Ovary (tissue), 9 donors: Measurements from ENCODE around the gene MACROH2A2. TPM values are rescaled to one million over a fixed set of nuclear protein-coding genes. Genes with fewer than 3 reads are reported as not detected.

ENCODE experiments used
- DNase-seq, 5 donors: peaks; one replicate each; pipeline ENCODE4 v3.0.0-alpha.2; 2019 to 2020
- H3K27ac ChIP-seq, 2 donors: fragments of 200-600 bp; one replicate each; pipeline versions ENCODE4 v1.5.1 to v1.8.0; 2019 to 2022
- H3K27me3 ChIP-seq: fragments of 200-600 bp; one replicate; pipeline ENCODE4 v1.8.0; 2022
- H3K36me3 ChIP-seq: fragments of 200-600 bp; sonication (generic); one replicate; pipeline ENCODE4 v1.5.1; 2019
- H3K4me1 ChIP-seq: one replicate; pipeline ENCODE4 v1.8.1; 2013; ENCODE audit warnings: mild to moderate bottlenecking, moderate library complexity; ENCODE audit not compliant: insufficient read depth
- H3K4me3 ChIP-seq: fragments of 200-600 bp; sonication (generic); one replicate; pipeline ENCODE4 v1.5.1; 2017
- H3K9me3 ChIP-seq, 2 donors: fragments of 200-600 bp in 1 of 2; sonication (generic) in 1 of 2; one replicate each; pipeline versions ENCODE4 v1.5.1 to v1.8.1; 2013 to 2019; ENCODE audit warnings: mild to moderate bottlenecking in 1 of 2, moderate library complexity in 1 of 2
- EP300 ChIP-seq: sonication (generic); formaldehyde crosslinking; IDR thresholded peaks from one replicate; pipeline ENCODE4 v1.6.1; 2017; ENCODE audit warnings: antibody characterized with exemption
- POLR2A ChIP-seq: fragments of 450-650 bp; IDR thresholded peaks from one replicate; pipeline ENCODE4 v1.6.1; 2017; ENCODE audit warnings: antibody characterized with exemption, mild to moderate bottlenecking, moderate library complexity
- WGBS, 3 donors: extraction: QIAGEN DNeasy Blood & Tissue Kit in 1 of 3; methylation state at CpG; one replicate each; pipeline versions ENCODE4 v1.1.5 to v1.1.7; 2013 to 2017; 5-methylcytosine and 5-hydroxymethylcytosine counted together
- intact Hi-C, 4 donors: fragments of 100-400 bp; cut with DNase I; formaldehyde crosslinking; loops; one replicate each; pipeline versions ENCODE4 v1.11.0 to v1.15.1; 2022 to 2023
- polyA plus RNA-seq, 2 donors: library from polyadenylated mRNA; stranded (reverse); fragments of 200-250 nt in 1 of 2; fragments of 350-450 nt in 1 of 2; fragmentation: Illumina TruSeq in 1 of 2; extraction: RNeasy Lipid Tissue Mini Kit (QIAGEN cat#74804) in 1 of 2; gene quantifications; one replicate each; pipeline ENCODE4 v1.2.3, GENCODE V29; 2013 to 2014
- total RNA-seq, 7 donors: library from RNA; depleted of rRNA in 2 of 7; stranded (reverse); fragments of >200 nt in 2 of 7; fragmentation: NEBNext Ultra II Directional in 3 of 7; extraction: Animal tissue kit (Norgen Biotek cat#: 25700) in 3 of 7; gene quantifications; one replicate each; pipeline versions ENCODE4 v1.1.0 to v1.2.4, GENCODE V29; 2016 to 2023
- TF ChIP-seq, protein P1 (sequence below), 3 donors: fragments of 450-650 bp in 2 of 3; fragments of 200-600 bp in 1 of 3; IDR thresholded peaks; one replicate each; pipeline versions ENCODE4 v1.5.1 to v1.8.0; 2016 to 2022; ENCODE audit warnings: antibody characterized with exemption in 3 of 3, mild to moderate bottlenecking in 1 of 3
- donor health status: DM: no; HTN: no; CAD: no; lungs with moderate emphysema.
- donor health status: DM: no; HTN: no; CAD: no.
- donor health status: Bipolar disorder and iron deficiency.
- donor health status: DM: yes; HTN: yes; CAD: no.
- donor health status: DM: no; HTN: no; CAD: no.
- donor health status: DM: yes; HTN: yes; CAD: no.

Gene MACROH2A2
- total and polyA plus RNA-seq, 9 donors: 6.3 to 24.6 (median 19.3) TPM

DNA sequence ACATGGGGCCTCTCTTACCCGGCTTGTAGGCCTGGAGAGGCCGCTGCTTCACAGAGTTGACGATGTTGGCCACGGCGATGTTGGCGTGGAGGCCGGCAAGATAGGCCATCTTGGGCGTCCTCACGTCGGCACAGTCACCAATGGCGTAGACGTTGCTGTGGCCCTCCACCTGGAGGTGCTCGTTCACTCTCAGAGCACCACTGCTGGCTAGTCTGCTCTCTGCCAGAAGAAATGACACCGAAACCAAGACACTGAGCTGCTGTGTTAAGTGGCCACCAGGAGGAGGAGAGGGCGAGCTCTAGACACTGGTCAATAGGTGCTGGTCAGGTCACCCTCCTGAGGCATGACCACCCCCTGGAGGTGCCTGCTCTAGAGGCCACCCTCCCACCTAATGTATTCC, 62.3 kb downstream of the MACROH2A2 start:
- no peak overlapping the region for H3K27ac ChIP-seq
- 84 to 96% (median 90%) methylated on average over 15 of the region's 15 CpGs for WGBS, 3 donors
- H3K4me3 ChIP-seq: no peak overlapping the region
- no peaks in the 10 kb centered on the region for H3K4me1 ChIP-seq
- TF ChIP-seq, protein P1, sequence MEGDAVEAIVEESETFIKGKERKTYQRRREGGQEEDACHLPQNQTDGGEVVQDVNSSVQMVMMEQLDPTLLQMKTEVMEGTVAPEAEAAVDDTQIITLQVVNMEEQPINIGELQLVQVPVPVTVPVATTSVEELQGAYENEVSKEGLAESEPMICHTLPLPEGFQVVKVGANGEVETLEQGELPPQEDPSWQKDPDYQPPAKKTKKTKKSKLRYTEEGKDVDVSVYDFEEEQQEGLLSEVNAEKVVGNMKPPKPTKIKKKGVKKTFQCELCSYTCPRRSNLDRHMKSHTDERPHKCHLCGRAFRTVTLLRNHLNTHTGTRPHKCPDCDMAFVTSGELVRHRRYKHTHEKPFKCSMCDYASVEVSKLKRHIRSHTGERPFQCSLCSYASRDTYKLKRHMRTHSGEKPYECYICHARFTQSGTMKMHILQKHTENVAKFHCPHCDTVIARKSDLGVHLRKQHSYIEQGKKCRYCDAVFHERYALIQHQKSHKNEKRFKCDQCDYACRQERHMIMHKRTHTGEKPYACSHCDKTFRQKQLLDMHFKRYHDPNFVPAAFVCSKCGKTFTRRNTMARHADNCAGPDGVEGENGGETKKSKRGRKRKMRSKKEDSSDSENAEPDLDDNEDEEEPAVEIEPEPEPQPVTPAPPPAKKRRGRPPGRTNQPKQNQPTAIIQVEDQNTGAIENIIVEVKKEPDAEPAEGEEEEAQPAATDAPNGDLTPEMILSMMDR (IDR thresholded peaks at IDR 0.05): no peak
- TF ChIP-seq EP300 (no peak), POLR2A (no peak)
- intact Hi-C loops: no loop called here
- DNase-seq: peak in 1 of 5 donors; percentile 13
- no peaks in the 10 kb centered on the region for H3K27me3 ChIP-seq
- no peaks in the 10 kb centered on the region for H3K9me3 ChIP-seq
- no peaks in the 10 kb centered on the region for H3K36me3 ChIP-seq

DNA sequence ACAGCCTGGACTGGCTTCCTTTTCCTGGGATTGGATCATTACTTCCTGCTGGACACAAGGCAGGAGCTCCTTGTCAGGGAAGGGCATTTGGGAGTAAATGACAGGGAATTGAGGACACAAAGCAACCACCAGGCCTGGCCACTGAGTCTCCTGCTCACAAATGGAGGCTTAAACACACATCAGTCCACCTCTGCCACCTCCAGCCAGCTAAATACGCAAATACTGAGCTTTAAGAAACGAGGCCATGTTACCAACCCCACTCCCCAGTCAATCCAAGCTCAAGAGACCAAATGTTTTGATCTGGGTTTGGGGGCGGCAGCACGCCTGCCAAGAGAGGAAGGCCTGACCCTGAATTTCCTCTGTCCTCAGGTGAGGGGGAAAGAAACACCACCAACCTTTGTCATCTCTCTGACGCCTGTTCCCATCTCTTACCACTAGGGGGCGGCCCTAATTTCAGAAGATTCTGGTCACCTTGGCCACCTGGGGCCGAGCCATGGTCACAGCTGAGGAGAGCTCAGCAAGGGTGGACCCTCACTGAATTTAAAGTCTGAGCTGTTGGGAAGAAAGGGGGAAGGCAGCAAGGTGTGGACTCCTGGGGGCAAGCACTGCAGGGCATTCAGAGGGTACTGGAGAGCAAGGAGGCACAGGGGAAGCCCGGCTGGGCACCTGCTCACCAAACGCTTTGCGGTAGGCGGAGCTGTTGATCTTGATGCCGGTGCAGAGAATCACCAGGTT, 63.5 kb downstream of the MACROH2A2 start:
- Histone ChIP-seq H3K4me3 (no peak overlapping the region), H3K9me3 (no peaks in the 10 kb centered on the region), H3K27me3 (no peaks in the 10 kb centered on the region), H3K36me3 (no peaks in the 10 kb centered on the region), H3K27ac (no peak overlapping the region), H3K4me1 (no peaks in the 10 kb centered on the region)
- no peak for TF ChIP-seq POLR2A
- TF ChIP-seq, protein P1 (IDR thresholded peaks at IDR 0.05): peak; percentile 61 to 79 (median 76)
- intact Hi-C loops: loop anchor here in 1 of 4 donors (2.0 kb wide), 1 partner anchor 31 kb away; the partner anchor contains the start of gene TYSND1
- DNase-seq: peak; percentile 37 to 65 (median 54)
- 54 to 56% (median 55%) methylated on average over 12 of the region's 12 CpGs for WGBS, 3 donors

- TF ChIP-seq, protein P1 (IDR thresholded peaks at IDR 0.05): no peak
- TF ChIP-seq POLR2A (no peak), EP300 (no peak)
- Histone ChIP-seq H3K9me3 (no peaks in the 10 kb centered on the region), H3K4me3 (no peak overlapping the region), H3K27ac (no peak overlapping the region), H3K4me1 (no peaks in the 10 kb centered on the region), H3K36me3 (no peaks in the 10 kb centered on the region), H3K27me3 (no peaks in the 10 kb centered on the region)
- DNase-seq: no peak
- 68 to 81% (median 74%) methylated on average over 8 to 10 of the region's 10 CpGs for WGBS, 3 donors
- intact Hi-C loops: loop anchor here in 1 of 4 donors (2.0 kb wide), 1 partner anchor 29 kb away; the partner anchor contains the start of gene TYSND1
These were observed 65.0 kb downstream of the MACROH2A2 start for GRCh38 chr10:70117646-70118045.

GRCh38 chr10:70118196-70118595, 65.5 kb downstream of the MACROH2A2 start:
- H3K9me3 ChIP-seq: no peaks in the 10 kb centered on the region
- 88 to 93% (median 90%) methylated on average over 3 of the region's 3 CpGs for WGBS, 3 donors
- TF ChIP-seq EP300: no peak
- TF ChIP-seq, protein P1 (IDR thresholded peaks at IDR 0.05): no peak
- no peak for TF ChIP-seq POLR2A
- no peaks in the 10 kb centered on the region for H3K4me1 ChIP-seq
- no peak for DNase-seq
- intact Hi-C loops: no loop called here
- no peaks in the 10 kb centered on the region for H3K27me3 ChIP-seq
- H3K27ac ChIP-seq: no peak overlapping the region
- no peak overlapping the region for H3K4me3 ChIP-seq
- H3K36me3 ChIP-seq: no peaks in the 10 kb centered on the region
